MM.1S (cell line): Measurements from ENCODE around the gene NUDT8.
"Not testable (repeated sequence)": the region's sequence is repeated elsewhere in the genome, so short reads cannot be mapped to it uniquely, and the experiment has no call there.

Source experiments
- DNase-seq: peaks from one replicate; pipeline ENCODE4 v3.0.0-alpha.2; 2015
- H2AFZ ChIP-seq: fragments of 300-600 bp; sonication (generic); 2 replicates; pipeline ENCODE4 v1.6.0; 2016; ENCODE audit warnings: antibody characterized with exemption, low read length
- H3F3A ChIP-seq: fragments of 300-600 bp; sonication (generic); 2 replicates; pipeline ENCODE4 v1.6.1; 2016; ENCODE audit warnings: mild to moderate bottlenecking, antibody characterized with exemption, low read length, moderate library complexity, mixed read lengths; ENCODE audit not compliant: insufficient read depth
- H3K27ac ChIP-seq: fragments of 300-600 bp; sonication (generic); 2 replicates; pipeline ENCODE4 v1.5.1; 2016; ENCODE audit warnings: mild to moderate bottlenecking, low read length
- H3K27me3 ChIP-seq: fragments of 300-600 bp; sonication (generic); replicated peaks from 2 replicates; pipeline ENCODE4 v1.6.0; 2016; ENCODE audit warnings: low read length; ENCODE audit not compliant: insufficient read depth
- H3K36me3 ChIP-seq: fragments of 300-600 bp; sonication (generic); replicated peaks from 2 replicates; pipeline ENCODE4 v1.6.1; 2016; ENCODE audit warnings: mild to moderate bottlenecking, low read length, mixed read lengths; ENCODE audit not compliant: insufficient read depth
- H3K4me1 ChIP-seq: fragments of 300-600 bp; sonication (generic); 2 replicates; pipeline ENCODE4 v1.6.1; 2016; ENCODE audit warnings: low read length, mixed read lengths
- H3K4me2 ChIP-seq: fragments of 300-600 bp; sonication (generic); 2 replicates; pipeline ENCODE4 v1.6.0; 2016; ENCODE audit warnings: low read depth, low read length
- H3K4me3 ChIP-seq: fragments of 300-600 bp; sonication (generic); 2 replicates; pipeline ENCODE4 v1.5.1; 2016; ENCODE audit warnings: low read length, mixed read lengths
- H3K79me2 ChIP-seq: fragments of 300-600 bp; sonication (generic); 2 replicates; pipeline ENCODE4 v1.6.1; 2016; ENCODE audit warnings: mixed run types, low read length, mixed read lengths
- H3K9ac ChIP-seq: fragments of 300-600 bp; sonication (generic); 2 replicates; pipeline ENCODE4 v1.6.1; 2016; ENCODE audit warnings: low read length, mixed read lengths
- H3K9me2 ChIP-seq: fragments of 300-600 bp; sonication (generic); replicated peaks from 2 replicates; pipeline ENCODE4 v1.6.1; 2016; ENCODE audit warnings: mild to moderate bottlenecking, low read length, mixed read lengths; ENCODE audit not compliant: insufficient read depth
- H3K9me3 ChIP-seq: fragments of 300-600 bp; sonication (generic); replicated peaks from 2 replicates; pipeline ENCODE4 v1.6.1; 2016; ENCODE audit warnings: mild to moderate bottlenecking, low read length, mixed read lengths; ENCODE audit not compliant: insufficient read depth
- H4K20me1 ChIP-seq: fragments of 300-600 bp; sonication (generic); 2 replicates; pipeline ENCODE4 v1.6.1; 2016; ENCODE audit warnings: mild to moderate bottlenecking, low read length, moderate library complexity, mixed read lengths; ENCODE audit not compliant: insufficient read depth

Gene NUDT8

GRCh38 chr11:67622905-67623304 is 6.8 kb downstream of the NUDT8 start:
- not testable (repeated sequence) for H3K4me3 ChIP-seq, H3K4me1 ChIP-seq, H3K79me2 ChIP-seq, H3K9ac ChIP-seq, H3K27me3 ChIP-seq, H3K36me3 ChIP-seq, H2AFZ ChIP-seq, H3K27ac ChIP-seq, DNase-seq, H4K20me1 ChIP-seq, H3K9me2 ChIP-seq, H3K4me2 ChIP-seq, H3F3A ChIP-seq, H3K9me3 ChIP-seq

- H3K36me3 ChIP-seq, H4K20me1 ChIP-seq, H3F3A ChIP-seq, H3K9ac ChIP-seq, H3K4me2 ChIP-seq, H3K79me2 ChIP-seq, DNase-seq, H3K27ac ChIP-seq, H3K9me3 ChIP-seq, H2AFZ ChIP-seq, H3K4me3 ChIP-seq, H3K4me1 ChIP-seq, H3K27me3 ChIP-seq, H3K9me2 ChIP-seq: not testable (repeated sequence)
Measured at GRCh38 chr11:67621928-67622327, 7.8 kb downstream of the NUDT8 start.

- H3K9ac ChIP-seq, DNase-seq: not testable (repeated sequence)
Measured at GRCh38 chr11:67620621-67621020, 9.1 kb downstream of the NUDT8 start.

GRCh38 chr11:67619683-67620618 is 9.8 kb downstream of the NUDT8 start:
- DNase-seq, H3K9me2 ChIP-seq, H4K20me1 ChIP-seq, H3K36me3 ChIP-seq, H3K27me3 ChIP-seq, H3K9ac ChIP-seq, H3K27ac ChIP-seq, H3K4me2 ChIP-seq, H3F3A ChIP-seq, H3K4me1 ChIP-seq, H3K9me3 ChIP-seq, H3K4me3 ChIP-seq, H3K79me2 ChIP-seq, H2AFZ ChIP-seq: not testable (repeated sequence)

More at GRCh38 chr11:67620621-67621020, 9.1 kb downstream of the NUDT8 start:
- H3K9me3 ChIP-seq, H3K9me2 ChIP-seq, H4K20me1 ChIP-seq, H3K4me3 ChIP-seq, H3K79me2 ChIP-seq, H2AFZ ChIP-seq, H3K27me3 ChIP-seq, H3F3A ChIP-seq, H3K4me1 ChIP-seq, H3K36me3 ChIP-seq, H3K4me2 ChIP-seq, H3K27ac ChIP-seq: not testable (repeated sequence)

- H3K27ac ChIP-seq, H3K4me2 ChIP-seq, H2AFZ ChIP-seq, DNase-seq, H3K4me3 ChIP-seq, H3K9me2 ChIP-seq, H3F3A ChIP-seq, H3K27me3 ChIP-seq, H3K79me2 ChIP-seq, H4K20me1 ChIP-seq, H3K9me3 ChIP-seq, H3K36me3 ChIP-seq, H3K9ac ChIP-seq: not testable (repeated sequence)
- H3K4me1 ChIP-seq = peaks cover 11% of the 10 kb centered on the region
Measured at GRCh38 chr11:67618901-67619659, 10.7 kb downstream of the NUDT8 start.
